Neural cell (in vitro differentiated cells): Measurements from ENCODE around the gene SLC4A4. TPM values are rescaled to one million over a fixed set of nuclear protein-coding genes. Genes with fewer than 3 reads are reported as not detected.

Source experiments
- H2AFZ ChIP-seq: fragments of 200-600, 300-800 bp; sonication (generic), shearing (Covaris generic); 2 replicates; pipeline ENCODE4 v1.6.0; 2014; ENCODE audit warnings: low read depth, mild to moderate bottlenecking, antibody characterized with exemption, low read length, moderate library complexity
- H3F3A ChIP-seq: fragments of 200-600 bp; shearing (Covaris generic); 2 replicates; pipeline ENCODE4 v1.6.1; 2016; ENCODE audit warnings: mild to moderate bottlenecking, moderate library complexity, mixed read lengths, antibody characterized with exemption, low read length; ENCODE audit not compliant: insufficient read depth, poor library complexity, severe bottlenecking
- H3K27ac ChIP-seq: fragments of 200-600, 300-800 bp; sonication (generic), shearing (Covaris generic); 2 replicates; pipeline ENCODE4 v1.5.1; 2014; ENCODE audit warnings: mild to moderate bottlenecking, low read length, moderate library complexity
- H3K27me3 ChIP-seq: fragments of 300-800, 200-600 bp; sonication (generic), shearing (Covaris generic); 2 replicates; pipeline ENCODE4 v1.6.0; 2014; ENCODE audit warnings: mild to moderate bottlenecking, low read depth, low read length, moderate library complexity; ENCODE audit not compliant: insufficient read depth
- H3K36me3 ChIP-seq: fragments of 300-800, 200-600 bp; sonication (generic), shearing (Covaris generic); 2 replicates; pipeline ENCODE4 v1.5.1; 2014; ENCODE audit warnings: mild to moderate bottlenecking, antibody characterized with exemption, low read length, moderate library complexity; ENCODE audit not compliant: insufficient read depth
- H3K4me2 ChIP-seq: fragments of 300-800, 200-600 bp; sonication (generic), shearing (Covaris generic); 2 replicates; pipeline ENCODE4 v1.6.0; 2014; ENCODE audit warnings: mild to moderate bottlenecking, low read length
- H3K4me3 ChIP-seq: fragments of 300-800, 200-600 bp; sonication (generic), shearing (Covaris generic); 2 replicates; pipeline ENCODE4 v1.5.1; 2014; ENCODE audit warnings: mild to moderate bottlenecking, low read length, moderate library complexity
- H3K79me2 ChIP-seq: fragments of 200-600 bp; shearing (Covaris generic); replicated peaks from 2 replicates; pipeline ENCODE4 v1.6.0; 2014; ENCODE audit warnings: mild to moderate bottlenecking, low read length, moderate library complexity; ENCODE audit not compliant: insufficient read depth
- H3K9ac ChIP-seq: fragments of 300-800, 200-600 bp; sonication (generic), shearing (Covaris generic); 2 replicates; pipeline ENCODE4 v1.6.1; 2016; ENCODE audit warnings: mild to moderate bottlenecking, low read length, mixed read lengths
- H3K9me2 ChIP-seq: fragments of 200-600 bp; shearing (Covaris generic); 2 replicates; pipeline ENCODE4 v1.6.1; 2016; ENCODE audit warnings: mild to moderate bottlenecking, low read length, mixed read lengths; ENCODE audit not compliant: insufficient read depth
- H3K9me3 ChIP-seq: fragments of 200-600, 300-800 bp; sonication (generic), shearing (Covaris generic); 2 replicates; pipeline ENCODE4 v1.6.1; 2016; ENCODE audit warnings: mild to moderate bottlenecking, mixed run types, low read length, moderate library complexity, mixed read lengths
- H4K20me1 ChIP-seq: fragments of 200-600 bp; shearing (Covaris generic); 2 replicates; pipeline ENCODE4 v1.6.1; 2016; ENCODE audit warnings: mild to moderate bottlenecking, mixed run types; ENCODE audit not compliant: insufficient read depth
- EP300 ChIP-seq: fragments of 450-650 bp; conservative IDR thresholded peaks from 2 replicates; pipeline ENCODE4 v1.6.1; 2014; ENCODE audit warnings: antibody characterized with exemption, mild to moderate bottlenecking, moderate library complexity; ENCODE audit not compliant: poor library complexity, severe bottlenecking
- EZH2 ChIP-seq: fragments of 200-600, 300-800 bp; shearing (Covaris generic), sonication (generic); IDR thresholded peaks from 2 replicates; pipeline ENCODE4 v1.6.1; 2014; ENCODE audit warnings: antibody characterized with exemption, low read length, borderline replicate concordance, mild to moderate bottlenecking; ENCODE audit not compliant: insufficient read depth, poor library complexity, severe bottlenecking
- MXI1 ChIP-seq: fragments of 450-650 bp; conservative IDR thresholded peaks from 2 replicates; pipeline ENCODE4 v1.6.1; 2014; ENCODE audit warnings: antibody characterized with exemption, mild to moderate bottlenecking; ENCODE audit not compliant: poor library complexity, severe bottlenecking
- POLR2AphosphoS5 ChIP-seq: IDR thresholded peaks from 2 replicates; pipeline ENCODE4 v1.6.1; 2012
- RAD21 ChIP-seq: fragments of 450-650 bp; conservative IDR thresholded peaks from 2 replicates; pipeline ENCODE4 v1.6.1; 2014; ENCODE audit warnings: antibody characterized with exemption, mild to moderate bottlenecking, moderate library complexity
- SMC3 ChIP-seq: fragments of 450-650 bp; conservative IDR thresholded peaks from 2 replicates; pipeline ENCODE4 v1.6.1; 2014; ENCODE audit warnings: antibody characterized with exemption, mild to moderate bottlenecking, moderate library complexity; ENCODE audit not compliant: poor library complexity
- TAF1 ChIP-seq: IDR thresholded peaks from 2 replicates; pipeline ENCODE4 v1.6.1; 2012; ENCODE audit warnings: low read depth
- polyA plus RNA-seq: library from polyadenylated mRNA; depleted of rRNA; stranded (reverse); fragments of >200 nt; gene quantifications from 2 replicates; pipeline ENCODE4 v1.2.3, GENCODE V29; 2014
- TF ChIP-seq, protein P1 (sequence below): IDR thresholded peaks from 2 replicates; pipeline ENCODE4 v1.6.1; 2012; ENCODE audit warnings: borderline replicate concordance
- TF ChIP-seq, protein P2 (sequence below): fragments of 450-650 bp; IDR thresholded peaks from 2 replicates; pipeline ENCODE4 v1.5.1; 2014; ENCODE audit warnings: antibody characterized with exemption, mild to moderate bottlenecking, moderate library complexity; ENCODE audit not compliant: poor library complexity, severe bottlenecking

The SLC4A4 gene
- polyA plus RNA-seq, 1 donor from 2014 or later = 9.2 TPM

DNA sequence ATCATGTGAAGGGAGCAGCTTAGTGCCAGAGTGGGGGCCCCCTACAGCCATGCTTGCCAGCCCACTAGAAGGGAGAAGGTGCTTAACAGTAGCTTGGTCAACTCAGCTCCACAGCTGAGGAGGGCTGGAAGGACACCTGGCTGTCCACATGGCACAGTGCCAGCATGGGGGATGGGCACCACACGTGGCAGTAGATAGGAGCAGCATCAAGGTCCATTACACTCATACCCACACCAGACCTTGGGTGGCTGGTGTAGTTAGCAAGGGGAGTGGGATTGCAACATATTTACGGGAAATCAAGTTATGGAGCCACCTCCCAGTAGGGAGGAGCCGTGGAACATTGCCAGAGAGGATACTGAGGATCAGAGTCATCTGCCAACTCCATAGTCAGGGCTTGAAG is 37.9 kb upstream of the SLC4A4 start:
- no peaks in the 10 kb centered on the region for H3K27me3 ChIP-seq
- H4K20me1 ChIP-seq = no peaks in the 10 kb centered on the region
- H3K9ac ChIP-seq = no peak overlapping the region
- H3K4me3 ChIP-seq = no peak overlapping the region
- H3K9me2 ChIP-seq = no peaks in the 10 kb centered on the region
- H3K27ac ChIP-seq = no peak overlapping the region
- H3K79me2 ChIP-seq = no peaks in the 10 kb centered on the region
- H3K36me3 ChIP-seq = no peaks in the 10 kb centered on the region
- TF ChIP-seq RAD21 (no peak), POLR2AphosphoS5 (no peak), EP300 (no peak), TAF1 (no peak), MXI1 (no peak), SMC3 (no peak), EZH2 (no peak)
- TF ChIP-seq, protein P1, sequence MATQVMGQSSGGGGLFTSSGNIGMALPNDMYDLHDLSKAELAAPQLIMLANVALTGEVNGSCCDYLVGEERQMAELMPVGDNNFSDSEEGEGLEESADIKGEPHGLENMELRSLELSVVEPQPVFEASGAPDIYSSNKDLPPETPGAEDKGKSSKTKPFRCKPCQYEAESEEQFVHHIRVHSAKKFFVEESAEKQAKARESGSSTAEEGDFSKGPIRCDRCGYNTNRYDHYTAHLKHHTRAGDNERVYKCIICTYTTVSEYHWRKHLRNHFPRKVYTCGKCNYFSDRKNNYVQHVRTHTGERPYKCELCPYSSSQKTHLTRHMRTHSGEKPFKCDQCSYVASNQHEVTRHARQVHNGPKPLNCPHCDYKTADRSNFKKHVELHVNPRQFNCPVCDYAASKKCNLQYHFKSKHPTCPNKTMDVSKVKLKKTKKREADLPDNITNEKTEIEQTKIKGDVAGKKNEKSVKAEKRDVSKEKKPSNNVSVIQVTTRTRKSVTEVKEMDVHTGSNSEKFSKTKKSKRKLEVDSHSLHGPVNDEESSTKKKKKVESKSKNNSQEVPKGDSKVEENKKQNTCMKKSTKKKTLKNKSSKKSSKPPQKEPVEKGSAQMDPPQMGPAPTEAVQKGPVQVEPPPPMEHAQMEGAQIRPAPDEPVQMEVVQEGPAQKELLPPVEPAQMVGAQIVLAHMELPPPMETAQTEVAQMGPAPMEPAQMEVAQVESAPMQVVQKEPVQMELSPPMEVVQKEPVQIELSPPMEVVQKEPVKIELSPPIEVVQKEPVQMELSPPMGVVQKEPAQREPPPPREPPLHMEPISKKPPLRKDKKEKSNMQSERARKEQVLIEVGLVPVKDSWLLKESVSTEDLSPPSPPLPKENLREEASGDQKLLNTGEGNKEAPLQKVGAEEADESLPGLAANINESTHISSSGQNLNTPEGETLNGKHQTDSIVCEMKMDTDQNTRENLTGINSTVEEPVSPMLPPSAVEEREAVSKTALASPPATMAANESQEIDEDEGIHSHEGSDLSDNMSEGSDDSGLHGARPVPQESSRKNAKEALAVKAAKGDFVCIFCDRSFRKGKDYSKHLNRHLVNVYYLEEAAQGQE = no peak
- TF ChIP-seq, protein P2, sequence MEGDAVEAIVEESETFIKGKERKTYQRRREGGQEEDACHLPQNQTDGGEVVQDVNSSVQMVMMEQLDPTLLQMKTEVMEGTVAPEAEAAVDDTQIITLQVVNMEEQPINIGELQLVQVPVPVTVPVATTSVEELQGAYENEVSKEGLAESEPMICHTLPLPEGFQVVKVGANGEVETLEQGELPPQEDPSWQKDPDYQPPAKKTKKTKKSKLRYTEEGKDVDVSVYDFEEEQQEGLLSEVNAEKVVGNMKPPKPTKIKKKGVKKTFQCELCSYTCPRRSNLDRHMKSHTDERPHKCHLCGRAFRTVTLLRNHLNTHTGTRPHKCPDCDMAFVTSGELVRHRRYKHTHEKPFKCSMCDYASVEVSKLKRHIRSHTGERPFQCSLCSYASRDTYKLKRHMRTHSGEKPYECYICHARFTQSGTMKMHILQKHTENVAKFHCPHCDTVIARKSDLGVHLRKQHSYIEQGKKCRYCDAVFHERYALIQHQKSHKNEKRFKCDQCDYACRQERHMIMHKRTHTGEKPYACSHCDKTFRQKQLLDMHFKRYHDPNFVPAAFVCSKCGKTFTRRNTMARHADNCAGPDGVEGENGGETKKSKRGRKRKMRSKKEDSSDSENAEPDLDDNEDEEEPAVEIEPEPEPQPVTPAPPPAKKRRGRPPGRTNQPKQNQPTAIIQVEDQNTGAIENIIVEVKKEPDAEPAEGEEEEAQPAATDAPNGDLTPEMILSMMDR = no peak
- no peak overlapping the region for H3K4me2 ChIP-seq
- no peaks in the 10 kb centered on the region for H3F3A ChIP-seq
- no peaks in the 10 kb centered on the region for H3K9me3 ChIP-seq
- no peak overlapping the region for H2AFZ ChIP-seq

GRCh38 chr4:71303287-71303686 is 35.5 kb upstream of the SLC4A4 start:
- Histone ChIP-seq H4K20me1 (no peaks in the 10 kb centered on the region), H2AFZ (no peak overlapping the region), H3K9ac (no peak overlapping the region), H3K79me2 (no peaks in the 10 kb centered on the region), H3K27ac (no peak overlapping the region), H3F3A (no peaks in the 10 kb centered on the region), H3K4me2 (no peak overlapping the region), H3K9me3 (no peaks in the 10 kb centered on the region), H3K9me2 (no peaks in the 10 kb centered on the region), H3K27me3 (no peaks in the 10 kb centered on the region), H3K36me3 (no peaks in the 10 kb centered on the region), H3K4me3 (no peak overlapping the region)
- TF ChIP-seq MXI1 (no peak), POLR2AphosphoS5 (peak; percentile 13), EZH2 (no peak), SMC3 (no peak), EP300 (no peak)
- TF ChIP-seq, protein P1 = no peak
